ENCODE results near the gene EZH1.

The EZH1 gene

GRCh38 chr17:42673885-42674754, 70.7 kb downstream of the EZH1 start:
- TF ChIP-seq ZNF8 (CRISPR knock-in tag; IDR thresholded peaks at IDR 0.05) (no peak), ZC3H10 (CRISPR knock-in tag; IDR thresholded peaks at IDR 0.05) (no peak), CSRNP3 (CRISPR knock-in tag; IDR thresholded peaks at IDR 0.05) (no peak)
- ATAC-seq, result no peak

- no peak for ATAC-seq
- TF ChIP-seq ISL1 (CRISPR knock-in tag; IDR thresholded peaks at IDR 0.05) (no peak), ZFP3 (CRISPR knock-in tag; IDR thresholded peaks at IDR 0.05) (no peak), TOX (CRISPR knock-in tag; IDR thresholded peaks at IDR 0.05; ENCODE audit: borderline replicate concordance) (no peak), GLIS3 (CRISPR knock-in tag; IDR thresholded peaks at IDR 0.05) (no peak), ARNTL (CRISPR knock-in tag; IDR thresholded peaks at IDR 0.05; ENCODE audit: borderline replicate concordance, low read depth) (no peak), TCF4 (CRISPR knock-in tag; IDR thresholded peaks at IDR 0.05; ENCODE audit: borderline replicate concordance) (no peak), BACH2 (CRISPR knock-in tag; IDR thresholded peaks at IDR 0.05; ENCODE audit: borderline replicate concordance) (no peak), SNAI2 (CRISPR knock-in tag; IDR thresholded peaks at IDR 0.05) (no peak), OSR1 (CRISPR knock-in tag; IDR thresholded peaks at IDR 0.05) (no peak)
Measured at GRCh38 chr17:42673266-42673884, 71.5 kb downstream of the EZH1 start.

- no peak for TF ChIP-seq CSRNP3 (CRISPR knock-in tag; IDR thresholded peaks at IDR 0.05)
- TF ChIP-seq TOX (CRISPR knock-in tag; IDR thresholded peaks at IDR 0.05; ENCODE audit: borderline replicate concordance), result no peak
- TF ChIP-seq POU6F1 (CRISPR knock-in tag; IDR thresholded peaks at IDR 0.05; ENCODE audit: borderline replicate concordance, low read depth), result no peak
- TF ChIP-seq TSHZ2 (CRISPR knock-in tag; IDR thresholded peaks at IDR 0.05), result no peak
- TF ChIP-seq ZNF70 (CRISPR knock-in tag; IDR thresholded peaks at IDR 0.05), result no peak
- TF ChIP-seq GLIS3 (CRISPR knock-in tag; IDR thresholded peaks at IDR 0.05), result no peak
- ATAC-seq, result no peak
Measured at GRCh38 chr17:42672038-42672437, 72.8 kb downstream of the EZH1 start.

GRCh38 chr17:42670789-42671657, 73.8 kb downstream of the EZH1 start:
- ATAC-seq, result no peak
- TF ChIP-seq ZNF565 (CRISPR knock-in tag; conservative IDR thresholded peaks at IDR 0.05; ENCODE audit: low read depth) (no peak), ZFP30 (CRISPR knock-in tag; IDR thresholded peaks at IDR 0.05) (no peak), PPARA (CRISPR knock-in tag; IDR thresholded peaks at IDR 0.05; ENCODE audit: borderline replicate concordance) (no peak), ESRRG (CRISPR knock-in tag; IDR thresholded peaks at IDR 0.05) (no peak), PATZ1 (CRISPR knock-in tag; IDR thresholded peaks at IDR 0.05; ENCODE audit: borderline replicate concordance) (no peak), ARNTL (CRISPR knock-in tag; IDR thresholded peaks at IDR 0.05; ENCODE audit: borderline replicate concordance, low read depth) (no peak), CREB5 (CRISPR knock-in tag; IDR thresholded peaks at IDR 0.05; ENCODE audit: low read depth) (no peak), ZNF8 (CRISPR knock-in tag; IDR thresholded peaks at IDR 0.05) (no peak)

Measured in SK-N-SH treated with all-trans-retinoic acid at 6 μM for 48 hours (cell line).